AG10803 (cell line): Measurements from ENCODE around the gene ANTXR1.

Source experiments
- DNase-seq: peaks from one replicate; pipeline ENCODE4 v3.0.0; 2010; ENCODE audit warnings: low read depth
- H3K4me3 ChIP-seq: 2 replicates; pipeline ENCODE4 v1.5.1; 2011; ENCODE audit warnings: mild to moderate bottlenecking, low read length, control low read depth
- TF ChIP-seq, protein P1 (sequence below): conservative IDR thresholded peaks from 2 replicates; pipeline ENCODE4 v1.5.1; 2011; ENCODE audit warnings: mild to moderate bottlenecking, low read length, control low read depth, inconsistent platforms

The ANTXR1 gene

DNA sequence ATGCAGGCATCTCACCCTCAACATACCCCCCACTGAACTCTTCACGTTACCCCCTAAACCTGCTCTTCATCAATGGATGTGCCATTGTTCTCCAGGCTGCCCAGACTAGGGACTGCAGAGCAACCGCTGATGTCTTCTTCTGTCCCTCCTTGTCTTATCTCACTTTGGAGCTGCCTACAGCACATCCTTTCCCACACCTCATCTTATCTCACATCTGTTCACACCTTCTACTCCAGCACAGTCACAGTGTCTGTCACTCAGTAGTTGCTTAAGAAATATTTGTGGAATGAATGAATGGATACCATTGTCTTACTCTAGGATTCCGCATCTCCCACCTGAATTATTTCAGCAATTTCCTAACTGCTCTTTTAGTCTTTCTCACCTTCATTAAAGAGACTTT is 144.5 kb downstream of the ANTXR1 start:
- TF ChIP-seq, protein P1, sequence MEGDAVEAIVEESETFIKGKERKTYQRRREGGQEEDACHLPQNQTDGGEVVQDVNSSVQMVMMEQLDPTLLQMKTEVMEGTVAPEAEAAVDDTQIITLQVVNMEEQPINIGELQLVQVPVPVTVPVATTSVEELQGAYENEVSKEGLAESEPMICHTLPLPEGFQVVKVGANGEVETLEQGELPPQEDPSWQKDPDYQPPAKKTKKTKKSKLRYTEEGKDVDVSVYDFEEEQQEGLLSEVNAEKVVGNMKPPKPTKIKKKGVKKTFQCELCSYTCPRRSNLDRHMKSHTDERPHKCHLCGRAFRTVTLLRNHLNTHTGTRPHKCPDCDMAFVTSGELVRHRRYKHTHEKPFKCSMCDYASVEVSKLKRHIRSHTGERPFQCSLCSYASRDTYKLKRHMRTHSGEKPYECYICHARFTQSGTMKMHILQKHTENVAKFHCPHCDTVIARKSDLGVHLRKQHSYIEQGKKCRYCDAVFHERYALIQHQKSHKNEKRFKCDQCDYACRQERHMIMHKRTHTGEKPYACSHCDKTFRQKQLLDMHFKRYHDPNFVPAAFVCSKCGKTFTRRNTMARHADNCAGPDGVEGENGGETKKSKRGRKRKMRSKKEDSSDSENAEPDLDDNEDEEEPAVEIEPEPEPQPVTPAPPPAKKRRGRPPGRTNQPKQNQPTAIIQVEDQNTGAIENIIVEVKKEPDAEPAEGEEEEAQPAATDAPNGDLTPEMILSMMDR, result no peak
- no peak for DNase-seq

DNA sequence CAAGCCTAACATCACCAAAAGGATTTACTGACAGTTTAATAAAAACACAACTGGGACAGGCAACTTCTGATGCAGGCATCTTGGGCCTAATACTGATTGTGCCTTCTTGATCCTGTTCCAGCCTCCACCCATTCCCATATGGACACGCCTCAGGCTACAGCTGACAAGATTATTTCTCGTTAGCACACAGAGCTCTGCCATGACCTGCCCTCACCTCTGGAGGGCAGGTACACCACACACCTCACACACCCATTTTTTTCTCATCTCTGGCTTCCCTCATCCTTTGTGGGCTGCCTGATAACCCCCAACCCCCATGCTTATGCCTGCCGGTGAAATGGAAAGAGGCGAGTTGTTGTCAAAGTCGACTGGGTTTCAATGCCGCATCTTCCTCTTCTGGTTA is 147.0 kb downstream of the ANTXR1 start:
- H3K4me3 ChIP-seq, result no peak overlapping the region
- DNase-seq, result no peak
- TF ChIP-seq, protein P1, result no peak

More for the DNA sequence above, 144.5 kb downstream of the ANTXR1 start:
- H3K4me3 ChIP-seq, result no peak overlapping the region

DNA sequence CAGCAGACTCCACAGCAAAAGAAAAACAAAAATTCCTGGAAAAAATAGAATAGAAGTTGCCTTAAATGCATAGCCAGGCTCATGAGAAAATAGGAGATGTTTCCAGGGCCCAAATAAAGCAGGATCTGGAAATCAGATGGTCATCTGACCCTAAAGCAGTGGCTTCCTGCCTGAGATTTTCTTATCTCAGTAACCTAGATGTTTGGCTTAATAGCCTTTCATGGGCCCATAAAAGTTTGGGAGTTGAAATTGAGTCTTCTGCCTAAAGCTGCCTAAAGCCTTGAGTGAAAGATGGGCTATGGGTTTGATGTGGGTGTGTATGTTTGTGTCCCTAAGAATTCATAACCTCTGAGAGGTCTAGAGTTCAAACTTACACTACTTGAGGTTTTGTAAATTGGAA is 149.1 kb downstream of the ANTXR1 start:
- TF ChIP-seq, protein P1, result no peak
- no peak for DNase-seq

DNA sequence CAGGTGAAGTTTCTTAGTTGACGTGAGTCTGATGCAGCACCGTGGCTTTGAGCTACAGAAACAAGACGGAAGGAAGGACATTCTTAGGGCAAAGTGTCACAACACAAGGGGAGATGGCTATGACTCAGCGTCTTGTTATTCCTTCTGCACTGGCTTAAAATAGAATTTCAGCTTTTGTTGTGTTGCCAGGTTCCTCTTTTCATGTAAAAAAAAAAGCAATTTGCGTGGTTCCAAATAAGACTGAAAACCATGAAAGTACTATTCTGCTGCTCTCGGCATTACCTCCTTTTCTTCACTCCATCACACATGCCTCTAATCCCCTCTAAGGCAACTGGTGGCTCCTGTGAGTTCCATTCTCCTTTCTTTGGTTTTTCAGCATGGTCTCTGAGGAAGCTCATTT is 150.1 kb downstream of the ANTXR1 start:
- TF ChIP-seq, protein P1, result no peak
- peak; percentile 95 for DNase-seq
- H3K4me3 ChIP-seq, result no peak overlapping the region

More for the DNA sequence above, 149.1 kb downstream of the ANTXR1 start:
- H3K4me3 ChIP-seq, result no peak overlapping the region

DNA sequence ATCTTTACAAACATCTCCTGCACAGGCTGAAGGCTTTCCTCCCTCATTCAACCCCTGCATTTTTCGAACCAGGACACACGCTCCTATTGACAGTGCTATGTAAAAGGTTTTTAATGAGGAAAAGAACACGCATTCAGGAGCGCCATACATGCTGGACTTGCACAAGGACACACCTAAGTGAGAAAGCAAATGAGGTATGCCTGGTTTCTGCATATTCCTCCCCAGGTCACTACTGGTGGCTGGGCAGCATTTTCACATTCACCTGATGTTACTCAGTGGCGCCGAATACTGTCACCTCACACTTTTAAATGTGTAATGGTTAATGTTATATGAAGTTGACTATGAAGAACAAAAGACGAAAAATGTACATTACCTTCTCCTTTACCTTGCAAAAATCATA is 150.6 kb downstream of the ANTXR1 start:
- DNase-seq, result no peak
- TF ChIP-seq, protein P1, result no peak
- no peak overlapping the region for H3K4me3 ChIP-seq

DNA sequence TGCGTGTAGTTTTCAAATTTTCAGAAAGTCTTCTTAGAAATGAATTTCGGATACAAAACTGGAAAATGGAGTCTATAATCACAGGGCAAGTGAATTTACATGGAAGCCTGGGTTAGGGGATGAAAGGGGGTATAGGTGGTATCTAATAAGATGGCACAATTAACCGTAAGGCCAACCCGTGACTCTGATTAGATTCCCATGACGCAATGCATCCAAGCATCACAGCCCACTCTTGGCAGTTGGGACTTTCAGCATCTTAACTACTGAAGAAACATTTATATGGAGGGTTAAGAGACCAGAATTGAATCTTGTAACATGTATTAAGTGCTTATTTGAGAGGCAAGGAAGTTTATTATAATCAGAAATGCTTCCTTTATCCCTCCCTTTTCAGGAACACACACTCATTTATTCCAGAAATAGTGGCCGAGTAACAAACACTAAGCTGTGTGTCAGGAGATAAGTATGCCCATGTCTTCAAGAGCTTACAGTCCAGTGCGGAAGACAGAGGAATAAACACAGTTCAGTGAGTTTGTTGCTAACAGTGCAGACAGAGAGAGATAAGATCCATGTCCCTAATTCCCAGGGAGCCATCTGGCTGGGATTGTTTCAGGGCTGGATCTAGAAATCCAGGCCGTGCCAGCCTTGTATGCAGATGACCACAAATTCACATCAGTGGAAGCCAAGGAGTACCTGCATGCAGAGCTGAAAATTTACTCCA is 151.2 kb downstream of the ANTXR1 start:
- TF ChIP-seq, protein P1, result no peak
- no peak overlapping the region for H3K4me3 ChIP-seq
- DNase-seq, result peak; percentile 83
